Endothelial cell of umbilical vein (primary cell): ENCODE results near the gene BRI3. TPM values are rescaled to one million over a fixed set of nuclear protein-coding genes. Genes with fewer than 3 reads are reported as not detected.

Source experiments
- BruUV-seq: library from RNA; stranded (reverse); fragments of 400-500 nt; replicated peaks from 2 replicates; lab custom pipeline; 2021; lab: Mats Ljungman, UMichigan
- CTCF ChIA-PET: fragments of 300-600, 350-600 bp; sonication (Branson Sonifier 250); formaldehyde crosslinking; loops from one replicate; lab custom pipeline; 2021; ENCODE audit warnings: antibody characterized with exemption, inconsistent platforms; lab: Charles Lee
- POLR2A ChIA-PET: fragments of 300-600, 350-600 bp; sonication (Branson Sonifier 250); formaldehyde crosslinking; loops from one replicate; lab custom pipeline; 2021; ENCODE audit warnings: antibody characterized with exemption, inconsistent platforms; lab: Charles Lee
- DNase-seq: peaks from one replicate; pipeline ENCODE4 v3.0.0-alpha.2; 2011; ENCODE audit warnings: low read depth, low spot score
- FAIRE-seq: peaks from 2 replicates; lab custom pipeline; 2011; peaks lifted over from hg19 to GRCh38; lab: Jason Lieb, UNC
- H2AFZ ChIP-seq: 2 replicates; pipeline ENCODE4 v1.6.0; 2012; ENCODE audit warnings: low read depth, low read length, control low read depth, inconsistent platforms
- H3K27ac ChIP-seq: 2 replicates; pipeline ENCODE4 v1.5.1; 2011; ENCODE audit warnings: low read depth, mild to moderate bottlenecking, control low read depth, low read length, moderate library complexity; ENCODE audit not compliant: insufficient read depth
- H3K27me3 ChIP-seq, 2 experiments: 2 replicates each; pipeline versions ENCODE4 v1.6.0 to v1.6.1; 2011; ENCODE audit warnings: low read length in 2 of 2, mixed read lengths in 1 of 2; ENCODE audit not compliant: control insufficient read depth in 2 of 2, insufficient read depth in 2 of 2
- H3K36me3 ChIP-seq, 2 experiments: 2 replicates in 1 of 2; 3 replicates in 1 of 2; pipeline ENCODE4 v1.5.1; 2011; ENCODE audit warnings: low read length in 2 of 2, mild to moderate bottlenecking in 1 of 2, moderate library complexity in 1 of 2; ENCODE audit not compliant: control insufficient read depth in 2 of 2, insufficient read depth in 2 of 2; ENCODE audit errors: extremely low read depth in 1 of 2
- H3K4me1 ChIP-seq: 3 replicates; pipeline ENCODE4 v1.5.1; 2011; ENCODE audit warnings: mild to moderate bottlenecking, low read length; ENCODE audit not compliant: control insufficient read depth, insufficient read depth; ENCODE audit errors: extremely low read depth
- H3K4me2 ChIP-seq: 2 replicates; pipeline ENCODE4 v1.6.1; 2011; ENCODE audit warnings: low read length, control low read depth, mixed read lengths; ENCODE audit not compliant: insufficient read depth
- H3K4me3 ChIP-seq, 3 experiments: fragments of 200-600 bp in 1 of 3; sonication (generic), shearing (Covaris generic) in 1 of 3; replicated peaks in 1 of 3; 2 replicates each; pipeline ENCODE4 v1.5.1; 2011 to 2016; ENCODE audit warnings: control low read depth in 3 of 3, low read length in 3 of 3, mild to moderate bottlenecking in 2 of 3, inconsistent platforms in 1 of 3, low read depth in 1 of 3, moderate library complexity in 1 of 3; ENCODE audit not compliant: insufficient read depth in 1 of 3
- H3K79me2 ChIP-seq: 2 replicates; pipeline ENCODE4 v1.6.0; 2012; ENCODE audit warnings: low read length, inconsistent platforms; ENCODE audit not compliant: control insufficient read depth, insufficient read depth
- H3K9ac ChIP-seq: replicated peaks from 2 replicates; pipeline ENCODE3; 2011; ENCODE audit warnings: low read length, control low read depth; ENCODE audit not compliant: insufficient read depth; ENCODE audit errors: extremely low read depth
- H3K9me1 ChIP-seq: replicated peaks from 3 replicates; pipeline ENCODE4 v1.6.0; 2011; ENCODE audit warnings: mild to moderate bottlenecking, low read length; ENCODE audit not compliant: control insufficient read depth, insufficient read depth; ENCODE audit errors: extremely low read depth
- H3K9me3 ChIP-seq: replicated peaks from 2 replicates; pipeline ENCODE4 v1.5.1; 2012; ENCODE audit warnings: low read length, inconsistent platforms; ENCODE audit not compliant: control insufficient read depth, insufficient read depth
- H4K20me1 ChIP-seq: replicated peaks from 2 replicates; pipeline ENCODE3; 2011; ENCODE audit warnings: mild to moderate bottlenecking, low read length; ENCODE audit not compliant: control insufficient read depth, insufficient read depth; ENCODE audit errors: extremely low read depth
- CTCF ChIP-seq, 2 donors: IDR thresholded peaks; 1 replicate in 1 of 2; 2 replicates in 1 of 2; pipeline ENCODE4 v1.5.1; 2011; ENCODE audit warnings: low read length in 2 of 2, mild to moderate bottlenecking in 2 of 2, moderate library complexity in 2 of 2, control low read depth in 1 of 2, inconsistent platforms in 1 of 2, low read depth in 1 of 2; ENCODE audit not compliant: insufficient read depth in 1 of 2; ENCODE audit errors: extremely low read depth in 1 of 2
- EZH2 ChIP-seq: IDR thresholded peaks from 2 replicates; pipeline ENCODE4 v1.6.1; 2012; ENCODE audit warnings: borderline replicate concordance, low read depth, mild to moderate bottlenecking, moderate library complexity, low read length, inconsistent platforms; ENCODE audit not compliant: severe bottlenecking
- FOS ChIP-seq: IDR thresholded peaks from 2 replicates; pipeline ENCODE4 v1.6.1; 2011; ENCODE audit warnings: mild to moderate bottlenecking, low read length, moderate library complexity, borderline replicate concordance; ENCODE audit not compliant: insufficient read depth
- GATA2 ChIP-seq: IDR thresholded peaks from 2 replicates; pipeline ENCODE4 v1.7.0; 2011; ENCODE audit warnings: low read depth, mild to moderate bottlenecking, moderate library complexity, mixed read lengths, low read length; ENCODE audit not compliant: insufficient read length, insufficient read depth
- JUN ChIP-seq: IDR thresholded peaks from 2 replicates; pipeline ENCODE4 v1.6.1; 2011; ENCODE audit warnings: borderline replicate concordance, low read depth; ENCODE audit not compliant: insufficient read length, insufficient read depth
- MYC ChIP-seq: IDR thresholded peaks from one replicate; pipeline ENCODE4 v1.6.1; 2011; ENCODE audit warnings: mild to moderate bottlenecking, low read depth, low read length
- POLR2A ChIP-seq: IDR thresholded peaks from 2 replicates; pipeline ENCODE4 v1.6.1; 2012; ENCODE audit warnings: low read depth, mild to moderate bottlenecking, control low read depth, low read length
- POLR2AphosphoS5 ChIP-seq: IDR thresholded peaks from 2 replicates; pipeline ENCODE4 v1.6.1; 2012; ENCODE audit warnings: low read depth, mild to moderate bottlenecking, control low read depth, low read length, moderate library complexity; ENCODE audit not compliant: insufficient read depth
- dilution Hi-C: fragments of 300-500 bp; cut with MboI; formaldehyde crosslinking; loops from one replicate; pipeline ENCODE4 v1.15.0; 2019; ENCODE audit warnings: low sequenced_read_pairs; ENCODE audit not compliant: extremely low pct_ligation_motif_present
- intact Hi-C: fragments of 100-400 bp; cut with micrococcal nuclease; formaldehyde crosslinking; loops from one replicate; pipeline ENCODE4 v1.10.0; 2022
- polyA plus RNA-seq, 4 experiments: library from polyadenylated mRNA; depleted of rRNA in 3 of 4; stranded (reverse) in 3 of 4; unstranded in 1 of 4; fragments of >200 nt; gene quantifications; 2 replicates each; pipeline versions ENCODE4 v1.2.1 to v1.2.3, GENCODE V29; 2011 to 2012; ENCODE audit warnings: missing spikeins in 1 of 4
- total RNA-seq: library from RNA; stranded (reverse); gene quantifications from 2 replicates; pipeline ENCODE4 v1.2.3, GENCODE V29; 2021
- TF ChIP-seq, protein P1 (sequence below): IDR thresholded peaks from 2 replicates; pipeline ENCODE4 v1.6.1; 2011; ENCODE audit not compliant: insufficient read depth, insufficient read length

Gene BRI3
- total and polyA plus RNA-seq, 2 donors (not counting 3 experiments of a cell fraction or from before 2014, with no cell fraction given): 214 to 317 TPM

DNA sequence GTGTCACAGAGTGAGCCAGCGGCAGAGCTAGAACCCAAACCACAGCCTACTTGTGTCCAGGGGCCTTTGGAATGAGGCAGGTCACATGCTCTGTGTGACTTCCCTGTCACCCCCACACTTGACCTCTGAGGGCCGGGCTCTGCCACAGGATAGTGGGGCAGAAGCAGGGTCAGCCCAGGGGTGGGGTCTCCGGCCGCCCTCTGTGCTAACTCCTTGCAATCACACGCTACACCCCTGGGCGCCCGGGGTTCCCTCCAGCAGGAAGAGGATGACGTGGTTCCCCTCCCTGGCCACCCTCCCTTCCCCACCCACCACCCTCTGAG, 49.3 kb upstream of the BRI3 start:
- BruUV-seq: no TSS peak
- intact Hi-C loops: no loop called here
- H3K9ac ChIP-seq: no peak overlapping the region
- H3K4me1 ChIP-seq: no peaks in the 10 kb centered on the region
- no peaks in the 10 kb centered on the region for H3K9me3 ChIP-seq
- ChIA-PET CTCF (no interaction called here), POLR2A (no interaction called here)
- no peak overlapping the region for H3K4me2 ChIP-seq
- no peak for DNase-seq
- no peak for FAIRE-seq
- dilution Hi-C loops: no loop called here
- no peaks in the 10 kb centered on the region for H4K20me1 ChIP-seq
- peaks cover 2 to 38% of the 10 kb centered on the region in 2 experiments for H3K36me3 ChIP-seq
- H2AFZ ChIP-seq: no peak overlapping the region
- H3K27ac ChIP-seq: no peak overlapping the region
- no peak overlapping the region for H3K4me3 ChIP-seq
- no peaks in the 10 kb centered on the region for H3K9me1 ChIP-seq
- no peaks in the 10 kb centered on the region for H3K27me3 ChIP-seq
- TF ChIP-seq JUN (no peak), POLR2A (no peak), FOS (no peak), POLR2AphosphoS5 (no peak), MYC (no peak), EZH2 (no peak), CTCF (IDR thresholded peaks at IDR 0.05; ENCODE audit: extremely low read depth in 1 of 2, insufficient read depth in 1 of 2, low read depth in 1 of 2, low read length in 2 of 2) (no peak), GATA2 (no peak)
- TF ChIP-seq, protein P1, sequence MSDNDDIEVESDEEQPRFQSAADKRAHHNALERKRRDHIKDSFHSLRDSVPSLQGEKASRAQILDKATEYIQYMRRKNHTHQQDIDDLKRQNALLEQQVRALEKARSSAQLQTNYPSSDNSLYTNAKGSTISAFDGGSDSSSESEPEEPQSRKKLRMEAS: no peak
- no peaks in the 10 kb centered on the region for H3K79me2 ChIP-seq
